GM18526 (cell line): Measurements from ENCODE around the gene STRN3.

Experiments
- POLR2A ChIP-seq: IDR thresholded peaks from 3 replicates; pipeline ENCODE4 v1.6.1; 2011; ENCODE audit not compliant: insufficient read length; ENCODE audit errors: extremely low read depth

Gene STRN3

GRCh38 chr14:30873308-30874119 is 152.7 kb downstream of the STRN3 start:
- no peak for TF ChIP-seq POLR2A

DNA sequence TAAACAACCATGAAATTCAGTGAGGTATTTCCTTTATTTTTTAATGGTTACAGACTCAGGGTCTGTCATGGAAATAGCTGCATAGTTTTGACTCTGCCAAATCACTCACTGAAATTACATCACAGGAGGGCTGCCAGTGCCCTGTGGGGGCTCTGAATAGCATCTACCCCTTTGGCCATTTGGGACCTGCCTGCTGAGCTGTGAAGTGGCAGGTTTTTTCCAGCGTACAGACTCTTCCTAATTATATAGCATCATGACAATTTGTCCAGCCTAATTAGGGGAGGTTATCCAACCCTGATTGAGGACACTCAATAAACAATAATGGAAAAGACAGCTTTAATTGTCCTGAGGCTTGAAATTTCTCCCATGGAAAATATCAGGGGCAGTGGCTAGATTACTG is 153.6 kb downstream of the STRN3 start:
- TF ChIP-seq POLR2A = no peak

DNA sequence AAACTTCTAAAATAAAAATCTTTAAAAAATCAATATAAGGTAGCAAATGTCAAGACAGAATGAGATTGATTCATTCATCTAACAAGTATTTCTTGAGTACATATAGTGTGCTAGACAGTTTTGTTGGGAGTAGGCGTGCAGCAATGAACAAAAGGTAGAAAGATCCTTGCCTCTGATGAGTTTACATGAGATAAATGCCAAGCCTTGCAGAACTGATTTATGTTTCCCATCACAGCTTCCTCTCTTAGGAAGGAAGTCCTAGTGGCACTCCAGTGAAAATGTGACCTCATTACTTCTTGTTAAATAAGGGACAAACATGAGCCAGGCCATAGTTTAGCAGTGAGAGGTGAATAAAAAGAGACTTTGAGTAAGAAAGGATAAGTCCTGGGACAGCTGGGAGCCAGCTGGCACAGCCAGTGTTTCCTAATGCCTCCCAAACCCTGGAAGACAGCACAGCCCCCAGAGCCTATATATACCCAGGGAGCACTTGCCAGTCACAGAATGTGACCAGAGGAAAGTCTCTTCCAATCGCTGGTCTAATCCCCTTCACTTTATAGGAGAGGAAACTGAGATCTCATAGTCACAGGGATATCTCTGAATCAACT is 156.5 kb downstream of the STRN3 start:
- no peak for TF ChIP-seq POLR2A

DNA sequence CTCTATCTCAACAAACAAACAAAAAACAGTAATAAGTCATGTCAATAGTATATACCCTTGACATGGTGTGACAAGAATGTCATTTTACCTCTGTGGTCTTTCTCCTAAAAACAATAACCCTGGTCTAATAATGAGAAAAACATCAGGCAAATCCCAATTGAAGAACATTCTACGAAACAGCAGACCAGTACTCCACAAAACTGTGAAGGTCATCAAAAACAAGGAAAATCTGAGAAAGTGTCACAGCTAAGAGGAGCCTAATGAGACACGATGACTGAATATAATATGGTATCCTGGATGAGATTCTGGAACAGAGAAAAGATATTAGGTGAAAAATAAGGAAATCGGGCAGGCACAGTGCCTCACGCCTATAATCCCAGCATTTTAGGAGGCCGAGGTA is 157.4 kb downstream of the STRN3 start:
- TF ChIP-seq POLR2A = no peak

DNA sequence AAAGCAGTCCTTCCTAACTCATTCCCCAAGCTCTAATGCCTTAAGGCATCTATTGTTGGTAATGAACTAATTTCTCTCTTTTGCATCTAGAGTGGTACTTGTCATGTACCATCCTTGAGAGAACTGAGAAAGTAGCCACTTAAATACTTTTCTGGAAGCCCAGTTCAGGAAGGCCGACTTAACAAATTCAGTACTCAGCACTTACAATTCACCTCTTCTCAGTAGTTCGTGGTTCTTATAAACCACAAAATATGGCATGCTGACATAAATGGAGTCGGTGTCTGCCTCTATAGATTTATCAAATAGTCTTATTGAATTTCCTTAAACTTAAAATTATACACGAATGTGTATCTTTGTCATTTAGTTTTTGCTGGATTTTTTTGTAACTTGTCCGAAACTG is 161.2 kb downstream of the STRN3 start:
- TF ChIP-seq POLR2A = no peak

DNA sequence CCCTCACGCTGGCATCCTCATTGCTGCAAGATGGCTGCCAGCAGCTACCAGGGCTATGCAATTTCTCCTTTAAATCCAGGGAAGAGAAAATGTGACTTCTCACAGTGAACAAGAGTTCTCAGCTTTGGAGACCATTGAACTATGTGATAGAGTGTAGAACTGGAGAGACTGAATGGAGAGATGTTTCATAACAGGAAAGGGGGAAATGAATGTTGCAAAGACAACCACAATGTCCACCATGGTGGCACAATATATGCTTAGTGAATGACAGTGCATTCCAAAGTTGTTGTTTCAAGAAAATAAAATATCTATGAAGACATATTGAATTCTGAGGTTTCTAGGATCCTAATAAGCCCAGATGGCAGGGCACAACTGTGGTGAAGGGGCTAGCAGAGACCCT is 165.0 kb downstream of the STRN3 start:
- no peak for TF ChIP-seq POLR2A

DNA sequence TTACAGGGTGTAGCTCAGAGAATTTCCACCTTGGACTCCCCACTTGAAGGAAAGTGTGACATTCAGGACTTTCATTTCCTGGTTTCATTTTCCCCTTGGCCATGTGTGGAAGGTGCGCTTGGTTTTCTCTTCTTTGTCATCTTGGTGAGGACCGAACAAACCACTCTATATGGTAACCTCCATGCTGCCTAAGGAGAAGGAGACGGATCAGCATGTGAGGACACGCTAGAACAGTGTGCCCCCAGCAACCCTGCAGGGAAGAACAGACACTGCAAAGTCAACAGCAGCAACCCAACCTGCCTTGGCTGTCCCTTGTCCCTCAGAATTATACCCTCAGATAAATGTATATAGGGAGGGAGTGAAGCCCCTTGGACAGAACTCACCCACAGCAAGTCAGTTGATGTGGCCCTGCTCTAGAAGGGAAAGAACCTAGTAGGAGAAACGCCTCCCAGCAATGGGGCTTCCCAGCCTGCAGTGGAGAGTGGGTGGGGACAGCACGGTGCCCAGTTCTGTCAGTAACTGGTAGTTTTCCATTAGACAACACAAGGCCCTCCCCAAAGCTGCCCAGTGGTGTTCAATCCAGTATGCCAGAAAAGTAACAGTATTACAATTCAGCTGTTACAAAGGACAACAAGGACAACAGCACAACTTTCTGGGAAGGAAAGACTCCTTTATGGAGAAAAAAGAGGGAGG is 170.7 kb downstream of the STRN3 start:
- no peak for TF ChIP-seq POLR2A

DNA sequence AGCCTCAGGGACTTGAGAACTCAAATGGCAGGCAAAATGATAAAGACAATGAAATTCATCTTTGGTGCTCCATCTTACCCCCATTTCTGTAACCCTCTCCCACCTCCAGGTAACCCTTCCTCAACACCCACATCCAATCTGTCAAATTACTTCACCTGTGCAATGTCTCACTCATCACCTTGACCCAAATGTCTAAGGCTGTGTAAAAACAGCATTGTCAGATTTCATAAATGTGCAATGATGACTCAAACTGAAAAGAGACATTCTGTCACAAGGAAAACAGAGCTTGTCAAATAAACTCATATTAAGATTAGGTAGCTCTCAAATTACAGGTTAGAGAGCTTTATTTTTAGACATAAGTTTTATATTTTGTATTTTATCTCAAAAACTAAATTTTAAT is 171.7 kb downstream of the STRN3 start:
- no peak for TF ChIP-seq POLR2A

DNA sequence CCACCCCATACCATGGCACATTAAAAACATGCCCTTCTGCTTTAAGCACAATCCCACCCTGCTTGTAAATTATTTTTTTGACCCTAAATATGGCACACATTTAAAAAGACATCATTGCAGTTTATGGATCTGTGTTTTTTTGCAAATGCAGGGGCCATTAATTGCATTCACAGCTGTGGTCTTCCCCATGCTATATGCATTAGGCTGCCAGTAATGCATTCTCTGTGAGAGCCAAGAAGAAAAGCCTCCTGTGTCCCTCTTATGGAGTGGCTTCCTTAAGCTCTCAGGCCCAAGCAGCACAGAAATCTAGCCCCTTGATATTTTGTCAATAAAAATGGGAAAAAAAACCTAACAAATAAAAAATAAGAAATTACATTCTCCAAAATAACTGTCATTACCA is 172.2 kb downstream of the STRN3 start:
- TF ChIP-seq POLR2A = no peak

DNA sequence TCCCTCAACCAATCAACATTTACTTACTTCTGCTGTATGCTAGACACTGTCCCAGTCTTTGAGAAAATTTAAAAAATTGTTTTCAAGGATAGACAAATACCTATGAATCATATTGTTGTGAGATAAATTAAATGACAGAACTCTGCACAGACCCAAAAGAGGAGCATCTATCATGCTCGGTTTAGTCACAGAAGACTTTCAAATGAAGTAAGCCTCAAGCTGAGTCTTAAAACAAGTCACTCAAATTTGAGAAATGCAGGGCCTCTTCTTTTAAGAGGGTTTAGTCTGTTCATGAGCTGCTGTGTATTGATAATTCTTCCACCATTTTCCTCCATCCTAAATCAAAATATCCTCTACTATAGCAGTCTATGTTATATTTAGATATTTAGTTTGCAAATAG is 176.2 kb downstream of the STRN3 start:
- no peak for TF ChIP-seq POLR2A

DNA sequence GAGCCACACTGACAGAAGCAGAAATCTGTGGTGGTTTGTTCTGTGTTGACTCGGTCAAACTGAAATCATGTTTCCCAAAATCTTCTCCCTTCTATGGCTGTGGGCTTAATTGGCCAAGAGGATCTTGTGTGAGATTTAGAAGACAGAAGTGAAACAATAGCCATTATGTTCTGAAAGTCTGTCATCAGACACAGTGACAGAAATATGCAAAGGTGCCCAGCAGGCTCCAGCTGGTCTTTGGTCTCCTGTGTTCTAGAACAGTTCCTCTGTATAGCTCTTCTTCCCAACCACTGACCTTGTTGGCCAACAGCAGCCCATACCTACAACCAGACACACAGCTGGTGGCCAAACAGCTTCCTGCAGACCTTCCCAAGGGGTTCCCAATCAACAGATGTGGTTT is 176.8 kb downstream of the STRN3 start:
- no peak for TF ChIP-seq POLR2A

- TF ChIP-seq POLR2A = no peak
Observed at GRCh38 chr14:30848449-30849240, 177.5 kb downstream of the STRN3 start.
